ENCODE results near the gene ABTB1. TPM values are rescaled to one million over a fixed set of nuclear protein-coding genes. Genes with fewer than 3 reads are reported as not detected.

ABTB1 gene
- total RNA-seq, 1 donor from 2014 or later = 35.0 TPM

- peaks cover 60% of the 10 kb centered on the region for H3K4me1 Mint-ChIP-seq (ENCODE audit: low read depth, unreplicated experiment)
- DNase-seq = peak; percentile 7
These were observed 40.4 kb downstream of the ABTB1 start for GRCh38 chr3:127712881-127713771.

GRCh38 chr3:127714125-127714571 is 41.4 kb downstream of the ABTB1 start:
- H3K27me3 Mint-ChIP-seq (ENCODE audit: unreplicated experiment) = peaks cover 10% of the 10 kb centered on the region
- peak overlapping the region; percentile 23 for H3K27ac Mint-ChIP-seq (ENCODE audit: unreplicated experiment)
- H3K36me3 Mint-ChIP-seq (ENCODE audit: unreplicated experiment) = no peaks in the 10 kb centered on the region
- peak overlapping the region; percentile 28 for H3K4me3 Mint-ChIP-seq (ENCODE audit: unreplicated experiment)
- TF ChIP-seq CTCF (IDR thresholded peaks at IDR 0.05; ENCODE audit: partially characterized antibody, unreplicated experiment) = no peak
- peak; percentile 9 for DNase-seq
- peaks cover 18% of the 10 kb centered on the region for H3K9me3 Mint-ChIP-seq (ENCODE audit: unreplicated experiment)
- H3K4me1 Mint-ChIP-seq (ENCODE audit: low read depth, unreplicated experiment) = peaks cover 64% of the 10 kb centered on the region

More at GRCh38 chr3:127712881-127713771, 40.4 kb downstream of the ABTB1 start:
- Mint-ChIP-seq H3K4me3 (ENCODE audit: unreplicated experiment) (no peak overlapping the region), H3K36me3 (ENCODE audit: unreplicated experiment) (no peaks in the 10 kb centered on the region), H3K27me3 (ENCODE audit: unreplicated experiment) (peaks cover 8% of the 10 kb centered on the region), H3K27ac (ENCODE audit: unreplicated experiment) (no peak overlapping the region), H3K9me3 (ENCODE audit: unreplicated experiment) (peaks cover 15% of the 10 kb centered on the region)
- TF ChIP-seq CTCF (IDR thresholded peaks at IDR 0.05; ENCODE audit: partially characterized antibody, unreplicated experiment) = no peak

GRCh38 chr3:127714866-127715265 is 42.1 kb downstream of the ABTB1 start:
- DNase-seq = peak; percentile 5
- no peak for TF ChIP-seq CTCF (IDR thresholded peaks at IDR 0.05; ENCODE audit: partially characterized antibody, unreplicated experiment)
- no peaks in the 10 kb centered on the region for H3K36me3 Mint-ChIP-seq (ENCODE audit: unreplicated experiment)
- peaks cover 10% of the 10 kb centered on the region for H3K27me3 Mint-ChIP-seq (ENCODE audit: unreplicated experiment)
- H3K9me3 Mint-ChIP-seq (ENCODE audit: unreplicated experiment) = peaks cover 18% of the 10 kb centered on the region
- H3K27ac Mint-ChIP-seq (ENCODE audit: unreplicated experiment) = no peak overlapping the region
- H3K4me1 Mint-ChIP-seq (ENCODE audit: low read depth, unreplicated experiment) = peaks cover 68% of the 10 kb centered on the region
- H3K4me3 Mint-ChIP-seq (ENCODE audit: unreplicated experiment) = peak overlapping the region; percentile 54

- DNase-seq = peak; percentile 4
- H3K4me3 Mint-ChIP-seq (ENCODE audit: unreplicated experiment) = peak overlapping the region; percentile 54
- peaks cover 10% of the 10 kb centered on the region for H3K27me3 Mint-ChIP-seq (ENCODE audit: unreplicated experiment)
- TF ChIP-seq CTCF (IDR thresholded peaks at IDR 0.05; ENCODE audit: partially characterized antibody, unreplicated experiment) = no peak
- H3K36me3 Mint-ChIP-seq (ENCODE audit: unreplicated experiment) = no peaks in the 10 kb centered on the region
- peak overlapping the region; percentile 42 for H3K27ac Mint-ChIP-seq (ENCODE audit: unreplicated experiment)
- H3K4me1 Mint-ChIP-seq (ENCODE audit: low read depth, unreplicated experiment) = peaks cover 64% of the 10 kb centered on the region
- H3K9me3 Mint-ChIP-seq (ENCODE audit: unreplicated experiment) = peaks cover 18% of the 10 kb centered on the region
These were observed 42.8 kb downstream of the ABTB1 start for GRCh38 chr3:127715532-127715931.

DNA sequence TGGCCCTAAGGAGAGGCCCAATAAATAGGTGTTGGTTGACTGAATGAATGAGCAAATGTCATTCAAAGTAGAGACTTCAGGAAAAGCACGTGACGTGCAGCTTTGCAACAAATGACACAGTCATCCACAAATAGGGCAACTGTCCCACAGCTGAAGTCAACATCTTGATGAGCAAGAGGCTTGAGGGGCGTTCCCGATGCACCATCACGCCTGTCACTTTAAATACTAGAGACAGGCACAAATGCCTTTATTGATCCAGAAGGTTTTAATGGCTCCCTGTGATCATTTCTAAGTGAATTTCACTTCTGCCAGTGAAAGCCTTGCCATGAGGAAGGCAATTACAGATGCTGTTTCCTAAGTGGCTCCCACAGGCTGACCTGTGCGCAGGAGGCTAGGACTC is 43.6 kb downstream of the ABTB1 start:
- TF ChIP-seq CTCF (IDR thresholded peaks at IDR 0.05; ENCODE audit: partially characterized antibody, unreplicated experiment) = no peak
- peak overlapping the region; percentile 93 for H3K27ac Mint-ChIP-seq (ENCODE audit: unreplicated experiment)
- no peaks in the 10 kb centered on the region for H3K36me3 Mint-ChIP-seq (ENCODE audit: unreplicated experiment)
- H3K4me3 Mint-ChIP-seq (ENCODE audit: unreplicated experiment) = peak overlapping the region; percentile 47
- H3K27me3 Mint-ChIP-seq (ENCODE audit: unreplicated experiment) = peaks cover 10% of the 10 kb centered on the region
- H3K4me1 Mint-ChIP-seq (ENCODE audit: low read depth, unreplicated experiment) = peaks cover 63% of the 10 kb centered on the region
- peaks cover 16% of the 10 kb centered on the region for H3K9me3 Mint-ChIP-seq (ENCODE audit: unreplicated experiment)
- DNase-seq = peak; percentile 47

Data from glutamatergic neuron (in vitro differentiated cells).